ACC112 (cell line): ENCODE measurements around the gene ANXA6.

Experiments
- H2AFZ ChIP-seq: fragments of 200-600 bp; sonication (generic); one replicate; pipeline ENCODE4 v1.6.0; 2017; ENCODE audit warnings: antibody characterized with exemption, low read length; ENCODE audit not compliant: unreplicated experiment
- H3K27ac ChIP-seq: fragments of 200-600 bp; sonication (generic); 2 replicates; pipeline ENCODE4 v1.5.1; 2014; ENCODE audit warnings: low read depth, mild to moderate bottlenecking, antibody characterized with exemption, low read length, moderate library complexity
- H3K27me3 ChIP-seq: fragments of 200-600 bp; sonication (generic); 2 replicates; pipeline ENCODE4 v1.6.1; 2014; ENCODE audit warnings: mild to moderate bottlenecking, antibody characterized with exemption, low read length, moderate library complexity, mixed read lengths; ENCODE audit not compliant: insufficient read depth
- H3K36me3 ChIP-seq: fragments of 200-600 bp; sonication (generic); 2 replicates; pipeline ENCODE4 v1.6.1; 2016; ENCODE audit warnings: mild to moderate bottlenecking, antibody characterized with exemption, low read length, moderate library complexity, mixed read lengths; ENCODE audit not compliant: insufficient read depth
- H3K4me1 ChIP-seq: fragments of 200-600 bp; sonication (generic); one replicate; pipeline ENCODE4 v1.6.1; 2016; ENCODE audit warnings: low read length, mixed read lengths; ENCODE audit not compliant: insufficient read depth, unreplicated experiment, control insufficient read depth
- H3K4me3 ChIP-seq: fragments of 200-600 bp; sonication (generic); 2 replicates; pipeline ENCODE4 v1.5.1; 2014; ENCODE audit warnings: mild to moderate bottlenecking, low read depth, low read length
- H3K79me2 ChIP-seq: fragments of 200-600 bp; sonication (generic); one replicate; pipeline ENCODE4 v1.6.0; 2016; ENCODE audit warnings: low read length; ENCODE audit not compliant: control insufficient read depth, unreplicated experiment, insufficient read depth

Gene ANXA6

GRCh38 chr5:151063142-151063989 lies 94.2 kb downstream of the ANXA6 start:
- Histone ChIP-seq H3K79me2 (peaks cover 47% of the 10 kb centered on the region), H3K27me3 (no peaks in the 10 kb centered on the region), H3K27ac (peak overlapping the region; percentile 69), H3K4me1 (peaks cover 33% of the 10 kb centered on the region), H3K36me3 (peaks cover 15% of the 10 kb centered on the region; the same call in 1 of the 2 replicates), H3K4me3 (no peak overlapping the region), H2AFZ (no peak overlapping the region)

GRCh38 chr5:151062405-151063141 lies 95.0 kb downstream of the ANXA6 start:
- Histone ChIP-seq H2AFZ (no peak overlapping the region), H3K27me3 (no peaks in the 10 kb centered on the region), H3K4me1 (peaks cover 33% of the 10 kb centered on the region), H3K36me3 (peaks cover 15% of the 10 kb centered on the region; the same call in 1 of the 2 replicates), H3K79me2 (peaks cover 39% of the 10 kb centered on the region), H3K4me3 (no peak overlapping the region), H3K27ac (no peak overlapping the region)

- H3K79me2 ChIP-seq = peaks cover 20% of the 10 kb centered on the region
Measured at GRCh38 chr5:151060742-151061141, 96.8 kb downstream of the ANXA6 start.

GRCh38 chr5:151058891-151059489 lies 98.6 kb downstream of the ANXA6 start:
- Histone ChIP-seq H3K36me3 (peaks cover 15% of the 10 kb centered on the region; the same call in 1 of the 2 replicates), H3K27ac (no peak overlapping the region), H3K4me1 (peaks cover 29% of the 10 kb centered on the region)

More at GRCh38 chr5:151060742-151061141, 96.8 kb downstream of the ANXA6 start:
- no peak overlapping the region for H3K4me3 ChIP-seq
- no peak overlapping the region for H3K27ac ChIP-seq
- H3K36me3 ChIP-seq = peaks cover 15% of the 10 kb centered on the region; the same call in 1 of the 2 replicates
- H3K27me3 ChIP-seq = no peaks in the 10 kb centered on the region
- H2AFZ ChIP-seq = no peak overlapping the region
- H3K4me1 ChIP-seq = peaks cover 33% of the 10 kb centered on the region

GRCh38 chr5:151058301-151058700 lies 99.3 kb downstream of the ANXA6 start:
- H3K27ac ChIP-seq = no peak overlapping the region
- peaks cover 22% of the 10 kb centered on the region for H3K4me1 ChIP-seq
- H3K27me3 ChIP-seq = no peaks in the 10 kb centered on the region
- H3K36me3 ChIP-seq = peaks cover 15% of the 10 kb centered on the region; the same call in 1 of the 2 replicates
- peaks cover 4% of the 10 kb centered on the region for H3K79me2 ChIP-seq
- no peak overlapping the region for H3K4me3 ChIP-seq
- H2AFZ ChIP-seq = no peak overlapping the region

More at GRCh38 chr5:151058891-151059489, 98.6 kb downstream of the ANXA6 start:
- Histone ChIP-seq H3K27me3 (no peaks in the 10 kb centered on the region), H3K79me2 (peaks cover 4% of the 10 kb centered on the region), H2AFZ (no peak overlapping the region), H3K4me3 (no peak overlapping the region)

- Histone ChIP-seq H3K36me3 (peaks cover 2% of the 10 kb centered on the region; the same call in 1 of the 2 replicates), H3K27ac (no peak overlapping the region), H3K4me3 (no peak overlapping the region), H3K79me2 (no peaks in the 10 kb centered on the region), H3K4me1 (peaks cover 25% of the 10 kb centered on the region), H2AFZ (no peak overlapping the region), H3K27me3 (no peaks in the 10 kb centered on the region)
Measured at GRCh38 chr5:151056379-151057325, 100.9 kb downstream of the ANXA6 start.

GRCh38 chr5:151055336-151055735 lies 102.2 kb downstream of the ANXA6 start:
- no peak overlapping the region for H3K27ac ChIP-seq
- no peaks in the 10 kb centered on the region; the same call in 1 of the 2 replicates for H3K36me3 ChIP-seq
- H3K4me1 ChIP-seq = peaks cover 24% of the 10 kb centered on the region
- no peaks in the 10 kb centered on the region for H3K79me2 ChIP-seq
- no peak overlapping the region for H2AFZ ChIP-seq
- no peak overlapping the region for H3K4me3 ChIP-seq
- H3K27me3 ChIP-seq = no peaks in the 10 kb centered on the region

- no peak overlapping the region for H2AFZ ChIP-seq
- H3K27me3 ChIP-seq = no peaks in the 10 kb centered on the region
- no peaks in the 10 kb centered on the region for H3K79me2 ChIP-seq
- peak overlapping the region; percentile 14; the same call in 1 of the 2 replicates for H3K27ac ChIP-seq
- peaks cover 20% of the 10 kb centered on the region for H3K4me1 ChIP-seq
- no peaks in the 10 kb centered on the region; the same call in 1 of the 2 replicates for H3K36me3 ChIP-seq
- no peak overlapping the region for H3K4me3 ChIP-seq
Measured at GRCh38 chr5:151054709-151055108, 102.9 kb downstream of the ANXA6 start.

GRCh38 chr5:151053796-151054462 lies 103.7 kb downstream of the ANXA6 start:
- Histone ChIP-seq H3K79me2 (no peaks in the 10 kb centered on the region), H3K4me1 (peaks cover 20% of the 10 kb centered on the region), H3K27ac (peak overlapping the region; percentile 14; the same call in 1 of the 2 replicates), H3K4me3 (no peak overlapping the region), H2AFZ (no peak overlapping the region), H3K36me3 (peaks cover 6% of the 10 kb centered on the region; the same call in 1 of the 2 replicates), H3K27me3 (no peaks in the 10 kb centered on the region)
